Right lobe of liver (tissue), 6 donors: ENCODE measurements around the gene DSC1. TPM values are rescaled to one million over a fixed set of nuclear protein-coding genes. Genes with fewer than 3 reads are reported as not detected.

Experiments
- ATAC-seq, 4 donors: fragments of 200-7000 bp; cut with Tn5 transposase; one replicate each; pipeline ENCODE4 v1.9.1; 2020; ENCODE audit warnings: mild to moderate bottlenecking in 4 of 4, moderate library complexity in 4 of 4
- DNase-seq, 3 donors: peaks; one replicate each; pipeline ENCODE4 v3.0.0-alpha.2; 2020
- H3K27ac ChIP-seq, 3 donors: fragments of 200-600 bp; one replicate each; pipeline ENCODE4 v1.8.0; 2022
- H3K27me3 ChIP-seq, 2 donors: fragments of 200-600 bp; one replicate each; pipeline ENCODE4 v1.8.0; 2022
- H3K36me3 ChIP-seq, 4 donors: fragments of 200-600 bp; sonication (generic) in 1 of 4; one replicate each; pipeline versions ENCODE4 v1.5.1 to v1.8.0; 2017 to 2022; ENCODE audit warnings: control low read depth in 1 of 4
- H3K4me1 ChIP-seq, 4 donors: fragments of 200-600 bp; sonication (generic) in 1 of 4; one replicate each; pipeline versions ENCODE4 v1.5.1 to v1.8.0; 2017 to 2022; ENCODE audit warnings: control low read depth in 1 of 4
- H3K4me3 ChIP-seq, 3 donors: fragments of 200-600 bp; one replicate each; pipeline ENCODE4 v1.8.0; 2022
- H3K9me3 ChIP-seq, 4 donors: fragments of 200-600 bp; sonication (generic) in 1 of 4; one replicate each; pipeline versions ENCODE4 v1.5.1 to v1.8.0; 2017 to 2022; ENCODE audit warnings: control low read depth in 1 of 4
- CTCF ChIP-seq, 4 donors: fragments of 200-600 bp in 3 of 4; fragments of 450-650 bp in 1 of 4; IDR thresholded peaks; one replicate each; pipeline versions ENCODE4 v1.5.1 to v1.8.0; 2016 to 2022; ENCODE audit warnings: antibody characterized with exemption in 4 of 4, mild to moderate bottlenecking in 2 of 4
- POLR2A ChIP-seq: fragments of 450-650 bp; IDR thresholded peaks from one replicate; pipeline ENCODE4 v1.6.1; 2017; ENCODE audit warnings: antibody characterized with exemption, mild to moderate bottlenecking
- WGBS: methylation state at CpG from one replicate; pipeline ENCODE4 v1.1.6; 2018; ENCODE audit warnings: low coverage, low lambda C conversion rate; ENCODE audit not compliant: insufficient coverage; ENCODE audit errors: missing lambda C conversion rate; 5-methylcytosine and 5-hydroxymethylcytosine counted together
- intact Hi-C, 2 donors: fragments of 100-400 bp; cut with DNase I; formaldehyde crosslinking; loops; one replicate each; pipeline versions ENCODE4 v1.11.2 to v1.14.1; 2022
- long read RNA-seq: library from polyadenylated mRNA; unstranded; transcript quantifications from one replicate; pipeline ENCODE4 v2.0.0, GENCODE V29; 2019
- total RNA-seq, 6 experiments: library from RNA; depleted of rRNA in 2 of 6; stranded (reverse); fragments of >200 nt in 2 of 6; fragmentation: NEBNext Ultra II Directional in 3 of 6; extraction: Animal tissue kit (Norgen Biotek cat#: 25700) in 3 of 6; gene quantifications; one replicate each; pipeline versions ENCODE4 v1.1.0 to v1.2.4, GENCODE V29; 2016 to 2023
- donor health status: DM: no; HTN: yes; CAD: no.
- donor health status: DM: no; HTN: no; CAD: no.
- donor health status: DM: no; HTN: no; CAD: no.
- donor health status: DM: no; HTN: yes; CAD: no.
- donor health status: DM: no; HTN: yes; CAD: no.

DSC1 gene, protein sequence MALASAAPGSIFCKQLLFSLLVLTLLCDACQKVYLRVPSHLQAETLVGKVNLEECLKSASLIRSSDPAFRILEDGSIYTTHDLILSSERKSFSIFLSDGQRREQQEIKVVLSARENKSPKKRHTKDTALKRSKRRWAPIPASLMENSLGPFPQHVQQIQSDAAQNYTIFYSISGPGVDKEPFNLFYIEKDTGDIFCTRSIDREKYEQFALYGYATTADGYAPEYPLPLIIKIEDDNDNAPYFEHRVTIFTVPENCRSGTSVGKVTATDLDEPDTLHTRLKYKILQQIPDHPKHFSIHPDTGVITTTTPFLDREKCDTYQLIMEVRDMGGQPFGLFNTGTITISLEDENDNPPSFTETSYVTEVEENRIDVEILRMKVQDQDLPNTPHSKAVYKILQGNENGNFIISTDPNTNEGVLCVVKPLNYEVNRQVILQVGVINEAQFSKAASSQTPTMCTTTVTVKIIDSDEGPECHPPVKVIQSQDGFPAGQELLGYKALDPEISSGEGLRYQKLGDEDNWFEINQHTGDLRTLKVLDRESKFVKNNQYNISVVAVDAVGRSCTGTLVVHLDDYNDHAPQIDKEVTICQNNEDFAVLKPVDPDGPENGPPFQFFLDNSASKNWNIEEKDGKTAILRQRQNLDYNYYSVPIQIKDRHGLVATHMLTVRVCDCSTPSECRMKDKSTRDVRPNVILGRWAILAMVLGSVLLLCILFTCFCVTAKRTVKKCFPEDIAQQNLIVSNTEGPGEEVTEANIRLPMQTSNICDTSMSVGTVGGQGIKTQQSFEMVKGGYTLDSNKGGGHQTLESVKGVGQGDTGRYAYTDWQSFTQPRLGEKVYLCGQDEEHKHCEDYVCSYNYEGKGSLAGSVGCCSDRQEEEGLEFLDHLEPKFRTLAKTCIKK
- total RNA-seq: not detected
- long read RNA-seq: 0 reads

DNA sequence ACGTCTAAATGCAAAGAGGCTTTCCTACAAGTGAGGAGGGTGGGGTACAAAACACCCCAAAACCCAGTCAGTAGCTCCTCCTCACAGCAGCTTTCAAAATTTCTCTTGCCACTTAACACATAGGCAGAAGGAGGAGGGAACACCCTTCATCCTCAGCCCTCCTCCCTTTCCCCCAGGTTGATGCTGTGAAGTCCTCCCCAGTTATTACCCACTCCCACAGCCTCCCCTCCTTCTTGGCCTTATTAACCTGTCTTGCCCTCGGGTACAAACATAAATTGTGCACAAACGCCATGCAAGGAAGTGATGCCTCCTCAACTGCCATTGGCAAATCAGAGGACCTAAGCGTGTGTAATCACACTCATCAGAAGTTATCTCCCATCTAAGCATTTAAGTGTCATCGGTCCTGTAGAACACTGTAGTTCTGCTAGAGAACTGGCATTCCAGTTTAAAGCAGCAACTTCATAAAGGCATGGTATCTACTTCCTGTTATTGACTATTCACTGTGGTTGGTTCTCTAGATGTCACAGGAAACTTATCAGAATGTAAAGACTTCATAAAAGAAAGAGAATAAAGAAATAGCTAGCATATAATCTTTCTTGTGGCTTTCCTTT lies at the start of gene DSC1:
DSC1 (minus strand) TSS at position 32 of the 611 bp plus-strand sequence. CDS start 262 bp downstream, outside the sequence.
- Histone ChIP-seq H3K4me3 (no peak within 1 kb of the TSS), H3K27me3 (no peaks in the 10 kb centered on the region), H3K27ac (no peak within 1 kb of the TSS), H3K36me3 (no peaks in the 10 kb centered on the region), H3K9me3 (no peaks in the 10 kb centered on the region), H3K4me1 (no peaks in the 10 kb centered on the region)
- 59% methylated on average over 5 of the region's 5 CpGs for WGBS
- no peak for DNase-seq
- TF ChIP-seq CTCF (IDR thresholded peaks at IDR 0.05) (no peak), POLR2A (no peak)
- intact Hi-C loops: no loop called here
- no peak for ATAC-seq

- no peaks in the 10 kb centered on the region for H3K27me3 ChIP-seq
- intact Hi-C loops: no loop called here
- no peak overlapping the region for H3K27ac ChIP-seq
- H3K36me3 ChIP-seq: no peaks in the 10 kb centered on the region
- H3K4me3 ChIP-seq: no peak overlapping the region
- DNase-seq (no peak), ATAC-seq (no peak)
- WGBS: no CpG with 5 or more reads among the region's 1 CpG
- no peak for TF ChIP-seq POLR2A
- no peak for TF ChIP-seq CTCF (IDR thresholded peaks at IDR 0.05)
- no peaks in the 10 kb centered on the region for H3K4me1 ChIP-seq
- H3K9me3 ChIP-seq: no peaks in the 10 kb centered on the region
Measured at GRCh38 chr18:31211047-31211446, 48.4 kb upstream of the DSC1 start.

DNA sequence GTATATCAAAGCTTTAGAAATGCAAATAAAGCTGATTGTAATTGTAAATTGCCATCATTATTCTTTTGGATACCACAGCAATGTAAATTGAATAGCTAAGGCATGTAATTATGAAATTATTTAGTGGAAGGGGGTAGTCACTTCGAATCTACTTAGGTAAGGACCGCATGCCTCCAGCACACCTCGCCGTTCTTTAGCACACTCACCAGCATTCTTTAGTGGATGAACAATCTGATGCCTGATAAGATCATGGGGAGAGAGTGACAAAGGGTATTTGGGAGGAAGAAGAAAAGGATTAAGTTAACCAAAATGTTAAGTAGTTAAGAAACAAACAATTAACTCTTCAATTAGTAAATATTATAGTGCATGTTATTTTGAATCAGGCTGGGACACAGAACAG lies 46.4 kb upstream of the DSC1 start:
- no peak for ATAC-seq

More for the DNA sequence above, 46.4 kb upstream of the DSC1 start:
- Histone ChIP-seq H3K27ac (no peak overlapping the region), H3K27me3 (no peaks in the 10 kb centered on the region), H3K4me3 (no peak overlapping the region), H3K9me3 (no peaks in the 10 kb centered on the region), H3K4me1 (no peaks in the 10 kb centered on the region), H3K36me3 (no peaks in the 10 kb centered on the region)
- TF ChIP-seq POLR2A (no peak), CTCF (IDR thresholded peaks at IDR 0.05) (no peak)
- intact Hi-C loops: no loop called here
- 74% methylated on average over 4 of the region's 4 CpGs for WGBS
- DNase-seq: no peak
